Esophagus squamous epithelium (tissue), 4 donors: ENCODE measurements around the gene MRPL43.

Experiments used
- POLR2A ChIP-seq, 4 donors: fragments of 450-650 bp; IDR thresholded peaks; one replicate each; pipeline ENCODE4 v1.6.1; 2017; ENCODE audit warnings: antibody characterized with exemption in 4 of 4, mild to moderate bottlenecking in 4 of 4, moderate library complexity in 3 of 4
- TF ChIP-seq, protein P1 (sequence below), 6 experiments: fragments of 450-650 bp in 4 of 6; fragments of 200-600 bp in 2 of 6; sonication (generic) in 2 of 6; IDR thresholded peaks; one replicate each; pipeline ENCODE4 v1.5.1; 2016 to 2019; ENCODE audit warnings: antibody characterized with exemption in 6 of 6, mild to moderate bottlenecking in 4 of 6, moderate library complexity in 4 of 6

DNA sequence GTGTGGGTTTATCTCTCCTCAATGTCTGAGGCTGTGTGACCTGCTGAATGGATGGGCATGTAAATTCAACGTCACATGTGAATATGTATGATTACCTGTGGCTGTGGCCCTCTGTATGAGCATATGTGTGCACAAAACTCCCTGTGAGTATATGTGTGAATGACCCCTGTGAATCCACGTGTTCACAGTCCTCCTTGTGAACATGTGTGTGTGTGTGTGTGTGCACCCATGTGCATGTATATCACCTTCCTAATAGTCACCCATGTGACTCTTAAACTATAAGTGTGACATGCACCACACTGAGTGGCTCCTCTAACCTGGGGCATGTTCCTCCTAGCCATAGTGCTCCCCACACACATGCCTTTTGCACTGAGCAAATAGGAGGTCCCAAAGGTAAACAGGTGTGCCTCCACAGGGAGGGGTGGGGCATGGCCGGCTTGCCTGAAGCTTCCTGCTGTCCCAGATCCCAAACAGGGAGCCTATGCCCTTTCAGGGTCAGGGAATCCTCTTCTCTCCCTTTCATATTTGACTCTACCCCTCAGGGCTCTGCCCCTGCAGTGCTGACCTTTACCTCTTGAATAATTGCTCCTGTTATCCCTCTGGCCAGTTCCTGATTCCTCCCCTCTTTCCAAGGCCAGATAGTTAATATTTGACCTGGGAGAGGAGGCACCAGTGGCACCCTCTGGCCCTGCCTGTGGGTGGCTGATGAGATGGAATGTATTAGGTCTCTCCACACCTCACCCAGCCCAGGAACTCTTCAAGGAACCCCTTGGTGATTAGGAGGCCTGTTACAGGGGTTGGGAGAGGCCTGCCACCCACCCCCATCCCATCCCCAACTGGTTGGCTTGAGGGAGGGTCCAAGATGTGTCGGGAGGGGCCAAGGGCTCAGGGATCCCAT is 16.1 kb downstream of the MRPL43 start:
- TF ChIP-seq, protein P1, sequence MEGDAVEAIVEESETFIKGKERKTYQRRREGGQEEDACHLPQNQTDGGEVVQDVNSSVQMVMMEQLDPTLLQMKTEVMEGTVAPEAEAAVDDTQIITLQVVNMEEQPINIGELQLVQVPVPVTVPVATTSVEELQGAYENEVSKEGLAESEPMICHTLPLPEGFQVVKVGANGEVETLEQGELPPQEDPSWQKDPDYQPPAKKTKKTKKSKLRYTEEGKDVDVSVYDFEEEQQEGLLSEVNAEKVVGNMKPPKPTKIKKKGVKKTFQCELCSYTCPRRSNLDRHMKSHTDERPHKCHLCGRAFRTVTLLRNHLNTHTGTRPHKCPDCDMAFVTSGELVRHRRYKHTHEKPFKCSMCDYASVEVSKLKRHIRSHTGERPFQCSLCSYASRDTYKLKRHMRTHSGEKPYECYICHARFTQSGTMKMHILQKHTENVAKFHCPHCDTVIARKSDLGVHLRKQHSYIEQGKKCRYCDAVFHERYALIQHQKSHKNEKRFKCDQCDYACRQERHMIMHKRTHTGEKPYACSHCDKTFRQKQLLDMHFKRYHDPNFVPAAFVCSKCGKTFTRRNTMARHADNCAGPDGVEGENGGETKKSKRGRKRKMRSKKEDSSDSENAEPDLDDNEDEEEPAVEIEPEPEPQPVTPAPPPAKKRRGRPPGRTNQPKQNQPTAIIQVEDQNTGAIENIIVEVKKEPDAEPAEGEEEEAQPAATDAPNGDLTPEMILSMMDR (IDR thresholded peaks at IDR 0.05): no peak
- TF ChIP-seq POLR2A (IDR thresholded peaks at IDR 0.05): no peak
